Ishikawa (cell line): Measurements from ENCODE around the gene KLHDC10.

Experiments
- CEBPB ChIP-seq: IDR thresholded peaks from 2 replicates; pipeline ENCODE4 v1.6.1; 2012
- CREB1 ChIP-seq: IDR thresholded peaks from 2 replicates; pipeline ENCODE4 v1.6.1; 2012; ENCODE audit warnings: low read depth
- EGR1 ChIP-seq: IDR thresholded peaks from 2 replicates; pipeline ENCODE4 v1.6.1; 2012
- EP300 ChIP-seq: IDR thresholded peaks from 2 replicates; pipeline ENCODE4 v1.6.1; 2012; ENCODE audit warnings: borderline replicate concordance
- FOXM1 ChIP-seq: IDR thresholded peaks from 2 replicates; pipeline ENCODE4 v1.6.1; 2012; ENCODE audit warnings: low read depth, borderline replicate concordance
- MAX ChIP-seq: IDR thresholded peaks from 2 replicates; pipeline ENCODE4 v1.6.1; 2012
- NFIC ChIP-seq: IDR thresholded peaks from 2 replicates; pipeline ENCODE4 v1.6.1; 2012
- RAD21 ChIP-seq: IDR thresholded peaks from 2 replicates; pipeline ENCODE4 v1.6.1; 2012; ENCODE audit warnings: low read depth
- REST ChIP-seq: IDR thresholded peaks from 2 replicates; pipeline ENCODE4 v1.6.1; 2012; ENCODE audit warnings: low read depth, mild to moderate bottlenecking
- TAF1 ChIP-seq: IDR thresholded peaks from 2 replicates; pipeline ENCODE4 v1.6.1; 2012; ENCODE audit warnings: low read depth, mild to moderate bottlenecking
- TCF12 ChIP-seq: IDR thresholded peaks from 2 replicates; pipeline ENCODE4 v1.6.1; 2012; ENCODE audit warnings: low read depth
- TEAD4 ChIP-seq: IDR thresholded peaks from 2 replicates; pipeline ENCODE4 v1.6.1; 2012
- USF1 ChIP-seq: IDR thresholded peaks from 2 replicates; pipeline ENCODE4 v1.6.1; 2012
- YY1 ChIP-seq: IDR thresholded peaks from 2 replicates; pipeline ENCODE4 v1.6.1; 2012; ENCODE audit warnings: low read depth
- ZBTB7A ChIP-seq: IDR thresholded peaks from 2 replicates; pipeline ENCODE4 v1.6.1; 2012; ENCODE audit warnings: low read depth

KLHDC10 gene

GRCh38 chr7:130070861-130071622 lies 708 bp downstream of the KLHDC10 start:
- TF ChIP-seq NFIC (no peak), REST (no peak), ZBTB7A (no peak), MAX (no peak), TCF12 (no peak), TEAD4 (no peak), TAF1 (no peak), EP300 (no peak), EGR1 (no peak), CEBPB (no peak), YY1 (no peak), USF1 (no peak), FOXM1 (no peak), CREB1 (no peak), RAD21 (no peak)

GRCh38 chr7:130071701-130072622 lies 1.6 kb downstream of the KLHDC10 start:
- TF ChIP-seq NFIC: no peak
- TF ChIP-seq RAD21: peak; percentile 90
- peak; percentile 73 for TF ChIP-seq USF1
- no peak for TF ChIP-seq CEBPB
- TF ChIP-seq REST: no peak

- TF ChIP-seq CREB1 (no peak), EP300 (no peak), MAX (no peak), ZBTB7A (no peak), CEBPB (no peak)
These were observed 9.6 kb downstream of the KLHDC10 start for GRCh38 chr7:130079846-130080394.

GRCh38 chr7:130083497-130083896 lies 13.2 kb downstream of the KLHDC10 start:
- 0 out of 2 replicates have a peak, but pooled peaks have one; percentile 35 for TF ChIP-seq CEBPB

GRCh38 chr7:130084037-130084875 lies 13.9 kb downstream of the KLHDC10 start:
- no peak for TF ChIP-seq FOXM1
- TF ChIP-seq ZBTB7A: no peak
- TF ChIP-seq NFIC: no peak
- TF ChIP-seq EGR1: no peak
- TF ChIP-seq EP300: no peak
- TF ChIP-seq CEBPB: no peak
- TF ChIP-seq REST: no peak
